ENCODE data around the gene ZSCAN18.

Gene ZSCAN18

DNA sequence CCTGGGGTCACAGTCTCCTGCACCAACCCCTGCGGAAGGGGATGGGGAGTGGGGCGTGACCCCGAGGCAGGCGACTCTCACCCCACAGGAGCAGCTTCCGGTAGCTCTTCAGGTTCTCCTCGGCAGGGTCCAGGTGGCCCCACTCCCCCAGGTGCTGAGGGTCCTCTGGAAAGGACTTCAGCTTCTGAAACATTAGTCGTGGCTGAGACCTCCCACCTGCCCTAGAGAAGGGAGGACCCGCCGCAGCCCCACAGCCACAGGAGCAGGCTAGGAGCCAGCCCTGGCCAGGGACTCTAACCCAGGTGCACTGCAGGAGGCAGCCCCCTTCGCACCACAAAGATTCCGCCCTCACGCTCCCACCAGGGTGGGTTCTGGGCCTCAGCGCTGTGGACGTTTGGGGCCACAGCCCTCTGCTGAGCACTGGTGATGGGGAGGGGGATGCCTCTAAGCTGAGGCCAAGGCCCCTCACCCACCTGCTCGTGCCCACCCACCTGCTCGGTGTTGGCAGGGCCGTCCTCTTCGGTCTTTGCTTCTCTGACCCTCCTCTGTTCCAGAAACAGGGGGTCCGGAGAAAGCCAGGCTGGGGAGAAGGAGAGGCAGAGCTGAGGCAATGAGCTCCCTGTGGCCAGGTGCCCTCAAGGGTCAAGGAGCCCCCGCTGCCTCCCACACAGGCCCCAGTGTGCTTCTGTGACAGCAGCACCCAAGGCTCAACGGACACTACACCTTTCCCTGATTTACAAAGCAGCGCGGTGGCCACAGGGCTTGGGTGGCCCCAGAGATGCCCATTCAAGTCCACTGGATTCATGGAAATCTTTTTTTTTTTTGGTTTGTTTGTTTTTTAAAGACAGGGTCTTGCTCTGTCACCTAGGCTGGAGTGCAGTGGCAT is 11.0 kb downstream of the ZSCAN18 start:
- DNase-seq (ENCODE audit: low spot score), result no peak
- TF ChIP-seq, protein P1, sequence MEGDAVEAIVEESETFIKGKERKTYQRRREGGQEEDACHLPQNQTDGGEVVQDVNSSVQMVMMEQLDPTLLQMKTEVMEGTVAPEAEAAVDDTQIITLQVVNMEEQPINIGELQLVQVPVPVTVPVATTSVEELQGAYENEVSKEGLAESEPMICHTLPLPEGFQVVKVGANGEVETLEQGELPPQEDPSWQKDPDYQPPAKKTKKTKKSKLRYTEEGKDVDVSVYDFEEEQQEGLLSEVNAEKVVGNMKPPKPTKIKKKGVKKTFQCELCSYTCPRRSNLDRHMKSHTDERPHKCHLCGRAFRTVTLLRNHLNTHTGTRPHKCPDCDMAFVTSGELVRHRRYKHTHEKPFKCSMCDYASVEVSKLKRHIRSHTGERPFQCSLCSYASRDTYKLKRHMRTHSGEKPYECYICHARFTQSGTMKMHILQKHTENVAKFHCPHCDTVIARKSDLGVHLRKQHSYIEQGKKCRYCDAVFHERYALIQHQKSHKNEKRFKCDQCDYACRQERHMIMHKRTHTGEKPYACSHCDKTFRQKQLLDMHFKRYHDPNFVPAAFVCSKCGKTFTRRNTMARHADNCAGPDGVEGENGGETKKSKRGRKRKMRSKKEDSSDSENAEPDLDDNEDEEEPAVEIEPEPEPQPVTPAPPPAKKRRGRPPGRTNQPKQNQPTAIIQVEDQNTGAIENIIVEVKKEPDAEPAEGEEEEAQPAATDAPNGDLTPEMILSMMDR (IDR thresholded peaks at IDR 0.05; ENCODE audit: extremely low read depth, insufficient read depth, missing control alignments), result no peak
- in situ Hi-C loops (cut with MboI; ENCODE audit: low pct_unique_long_range_greater_than_20kb, low sequenced_read_pairs, unreplicated experiment), result no loop called here

DNA sequence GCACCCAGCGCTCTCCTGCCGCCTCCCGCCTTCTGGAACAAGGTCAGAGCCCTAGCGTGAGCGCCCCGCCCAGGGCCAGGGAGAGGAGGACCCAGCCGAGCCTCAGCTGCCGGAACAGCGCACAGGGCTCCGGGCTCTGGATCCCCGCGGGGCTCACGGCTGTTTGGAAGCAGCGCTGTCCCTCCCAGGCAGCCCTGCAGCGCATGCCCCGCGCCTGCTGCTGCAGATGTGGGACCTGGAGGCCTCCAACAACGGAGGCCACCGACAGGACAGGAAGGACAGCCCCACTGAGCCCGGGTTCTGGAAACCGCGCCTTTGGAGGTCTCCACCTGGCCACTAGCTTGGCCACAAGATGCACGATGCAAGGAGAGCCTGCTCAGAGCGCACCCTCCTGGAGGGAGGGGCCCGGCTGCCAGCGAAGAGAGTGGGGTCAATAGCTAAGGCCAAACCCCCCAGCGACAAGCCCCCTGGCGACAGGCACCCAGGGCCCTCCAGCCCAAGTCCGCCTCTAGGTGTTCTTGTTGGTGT is 12.6 kb downstream of the ZSCAN18 start:
- in situ Hi-C loops (cut with MboI; ENCODE audit: low pct_unique_long_range_greater_than_20kb, low sequenced_read_pairs, unreplicated experiment), result no loop called here
- TF ChIP-seq, protein P1 (IDR thresholded peaks at IDR 0.05; ENCODE audit: extremely low read depth, insufficient read depth, missing control alignments), result no peak
- DNase-seq (ENCODE audit: low spot score), result no peak

DNA sequence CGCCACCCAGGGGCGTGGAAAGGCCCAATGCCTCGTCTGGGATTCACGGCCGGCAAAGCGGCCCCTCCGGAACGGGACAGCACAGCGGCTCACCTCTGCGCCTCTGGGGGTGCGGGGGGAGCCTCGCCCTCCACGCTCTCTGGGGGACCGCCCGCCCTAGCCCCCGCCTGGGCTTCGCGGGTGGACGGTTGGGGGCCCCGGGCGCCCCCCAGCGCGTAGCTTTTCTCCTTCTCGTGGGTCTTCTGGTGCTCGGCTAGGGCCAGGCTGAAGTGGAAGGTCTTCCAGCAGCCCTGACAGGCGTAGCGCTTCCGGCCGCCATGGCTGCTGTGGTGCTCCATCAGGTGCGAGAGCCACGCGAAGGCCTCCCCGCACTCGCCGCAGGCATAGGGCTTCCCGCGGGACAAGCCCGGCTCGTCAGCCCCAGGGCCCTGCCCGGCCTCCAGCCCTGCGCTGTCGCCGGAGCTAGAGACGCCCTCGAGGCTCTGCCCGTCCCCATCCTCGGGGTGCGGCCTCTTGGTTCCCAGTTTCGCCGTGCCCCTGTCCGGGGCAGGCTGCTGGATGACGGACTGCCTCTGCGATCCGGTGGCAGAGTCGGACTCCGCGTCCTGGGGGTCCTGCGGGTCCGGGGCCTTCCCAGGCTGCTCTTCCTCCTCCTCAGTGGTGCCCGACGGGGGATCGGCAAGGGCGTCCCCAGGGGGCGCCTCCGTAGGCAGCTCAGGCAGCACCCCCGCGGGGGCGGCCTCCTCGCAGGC is 13.3 kb downstream of the ZSCAN18 start:
- no peak for DNase-seq (ENCODE audit: low spot score)
- in situ Hi-C loops (cut with MboI; ENCODE audit: low pct_unique_long_range_greater_than_20kb, low sequenced_read_pairs, unreplicated experiment), result no loop called here
- TF ChIP-seq, protein P1 (IDR thresholded peaks at IDR 0.05; ENCODE audit: extremely low read depth, insufficient read depth, missing control alignments), result no peak

DNA sequence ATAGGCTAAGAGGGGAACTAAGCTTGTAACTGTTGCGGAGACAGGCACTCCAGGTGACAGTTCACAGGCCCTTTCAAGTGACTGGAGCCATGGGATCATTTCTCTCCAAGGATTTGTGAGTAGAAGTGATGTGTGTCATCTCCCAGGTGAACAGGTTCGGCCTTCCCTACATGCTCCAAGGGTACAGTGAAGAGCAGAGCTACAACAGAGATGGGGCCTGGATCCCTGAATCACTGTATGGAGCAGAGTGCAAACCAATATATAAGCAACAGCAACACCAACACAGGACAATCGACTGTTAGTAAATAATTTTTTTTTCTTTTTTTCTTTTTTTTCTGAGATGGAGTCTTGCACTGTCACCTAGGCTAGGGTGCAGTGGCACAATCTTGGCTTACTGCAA is 15.0 kb downstream of the ZSCAN18 start:
- in situ Hi-C loops (cut with MboI; ENCODE audit: low pct_unique_long_range_greater_than_20kb, low sequenced_read_pairs, unreplicated experiment), result no loop called here
- no peak for DNase-seq (ENCODE audit: low spot score)
- TF ChIP-seq, protein P1 (IDR thresholded peaks at IDR 0.05; ENCODE audit: extremely low read depth, insufficient read depth, missing control alignments), result no peak

DNA sequence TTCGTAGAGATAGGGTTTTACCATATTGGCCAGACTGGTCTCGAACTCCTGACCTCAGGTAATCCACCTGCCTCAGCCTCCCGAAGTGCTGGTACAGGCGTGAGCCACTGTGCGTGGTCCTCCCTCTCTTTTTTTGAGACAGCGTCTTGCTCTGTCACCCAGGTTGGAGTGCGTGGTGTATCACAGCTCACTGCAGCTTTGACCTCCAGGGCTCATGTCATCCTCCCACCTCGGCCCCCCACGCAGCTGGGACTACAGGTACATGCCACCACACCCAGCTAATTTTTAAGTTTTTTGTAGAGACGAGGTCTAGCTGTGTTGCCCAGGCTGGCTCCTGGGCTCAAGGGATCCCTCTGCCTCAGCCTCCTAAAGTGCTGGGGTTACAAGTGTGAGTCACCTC is 18.2 kb downstream of the ZSCAN18 start:
- TF ChIP-seq, protein P1 (IDR thresholded peaks at IDR 0.05; ENCODE audit: extremely low read depth, insufficient read depth, missing control alignments), result no peak
- in situ Hi-C loops (cut with MboI; ENCODE audit: low pct_unique_long_range_greater_than_20kb, low sequenced_read_pairs, unreplicated experiment), result no loop called here
- DNase-seq (ENCODE audit: low spot score), result no peak

DNA sequence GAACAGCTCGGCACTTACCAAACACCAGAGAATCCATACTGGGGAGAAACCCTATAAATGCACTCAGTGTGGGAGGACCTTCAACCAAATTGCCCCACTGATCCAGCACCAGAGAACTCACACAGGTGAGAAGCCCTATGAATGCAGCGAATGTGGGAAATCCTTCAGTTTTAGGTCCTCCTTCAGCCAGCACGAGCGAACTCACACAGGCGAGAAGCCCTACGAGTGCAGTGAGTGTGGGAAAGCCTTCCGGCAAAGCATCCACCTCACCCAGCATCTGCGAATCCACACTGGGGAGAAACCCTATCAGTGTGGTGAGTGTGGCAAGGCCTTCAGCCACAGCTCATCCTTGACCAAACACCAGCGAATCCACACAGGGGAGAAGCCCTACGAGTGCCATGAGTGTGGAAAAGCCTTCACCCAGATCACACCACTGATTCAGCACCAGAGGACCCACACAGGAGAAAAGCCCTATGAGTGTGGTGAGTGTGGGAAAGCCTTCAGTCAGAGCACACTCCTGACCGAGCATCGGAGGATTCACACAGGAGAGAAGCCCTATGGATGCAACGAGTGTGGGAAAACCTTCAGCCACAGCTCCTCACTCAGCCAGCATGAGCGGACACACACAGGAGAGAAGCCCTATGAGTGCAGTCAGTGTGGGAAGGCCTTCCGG is 30.7 kb downstream of the ZSCAN18 start:
- in situ Hi-C loops (cut with MboI; ENCODE audit: low pct_unique_long_range_greater_than_20kb, low sequenced_read_pairs, unreplicated experiment), result no loop called here

More for the DNA sequence above, 30.7 kb downstream of the ZSCAN18 start:
- TF ChIP-seq, protein P1 (IDR thresholded peaks at IDR 0.05; ENCODE audit: extremely low read depth, insufficient read depth, missing control alignments), result no peak
- no peak for DNase-seq (ENCODE audit: low spot score)
